Measurements from ENCODE around the gene GDPD4. TPM values are rescaled to one million over a fixed set of nuclear protein-coding genes. Genes with fewer than 3 reads are reported as not detected.

GDPD4 gene
- total RNA-seq, 4 donors from 2014 or later: not detected

DNA sequence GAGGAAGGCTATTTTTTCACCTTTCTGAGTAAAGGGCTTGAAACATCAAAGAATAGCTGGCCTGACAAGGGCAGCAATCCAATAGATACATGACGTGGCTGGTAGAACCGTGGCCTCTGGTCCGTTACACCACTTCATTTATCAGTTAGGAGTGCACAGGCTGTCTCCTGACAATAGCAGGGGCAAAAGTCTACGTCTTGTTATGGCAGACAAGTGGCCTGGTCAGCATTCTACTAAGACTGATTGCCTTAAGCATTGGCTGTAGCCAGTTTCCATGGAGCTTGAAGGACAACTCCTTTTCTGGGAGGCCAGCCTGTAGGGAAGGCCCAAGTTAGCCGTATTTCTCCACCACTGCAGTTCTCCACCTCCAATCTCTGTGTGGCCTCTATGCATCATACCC is 9.2 kb upstream of the GDPD4 start:
- H3K27ac ChIP-seq: no peak overlapping the region
- no peak for TF ChIP-seq CTCF (IDR thresholded peaks at IDR 0.05)
- no peak for TF ChIP-seq POLR2A (IDR thresholded peaks at IDR 0.05)
- intact Hi-C loops (cut with DNase I): no loop called here
- no peak for DNase-seq
- H3K9me3 ChIP-seq: no peaks in the 10 kb centered on the region
- no peak overlapping the region for H3K4me3 ChIP-seq
- H3K36me3 ChIP-seq: no peaks in the 10 kb centered on the region
- 82 to 90% methylated on average over 5 of the region's 5 CpGs for WGBS, 2 donors
- no peaks in the 10 kb centered on the region for H3K4me1 ChIP-seq
- H3K27me3 ChIP-seq: no peaks in the 10 kb centered on the region

- Histone ChIP-seq H3K36me3 (no peaks in the 10 kb centered on the region), H3K4me3 (no peak overlapping the region), H3K9me3 (no peaks in the 10 kb centered on the region), H3K27ac (no peak overlapping the region), H3K4me1 (no peaks in the 10 kb centered on the region), H3K27me3 (no peaks in the 10 kb centered on the region)
- 72 to 84% methylated on average over 5 of the region's 5 CpGs for WGBS, 2 donors
- no peak for DNase-seq
- TF ChIP-seq POLR2A (IDR thresholded peaks at IDR 0.05) (no peak), CTCF (IDR thresholded peaks at IDR 0.05) (no peak)
- intact Hi-C loops (cut with DNase I): no loop called here
Observed at GRCh38 chr11:77309401-77310085, 8.1 kb upstream of the GDPD4 start.

DNA sequence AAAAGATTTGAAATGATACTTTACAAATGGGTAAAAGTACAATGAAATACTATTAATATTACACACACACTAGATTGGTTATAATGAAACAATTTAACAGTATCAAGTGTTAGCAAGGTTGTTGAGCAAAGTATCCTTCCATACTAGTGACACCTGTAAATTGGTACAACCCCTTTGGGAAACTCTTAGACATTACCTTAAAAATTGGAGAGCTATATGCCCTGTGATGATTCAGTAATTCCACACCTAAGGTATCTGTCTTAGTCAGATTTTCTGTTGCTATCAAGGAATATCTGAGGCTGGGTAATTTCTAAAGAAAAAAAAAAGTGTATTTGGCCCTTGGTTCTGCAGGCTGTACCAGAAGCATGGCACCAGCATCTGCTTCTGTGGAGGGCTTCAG is 7.4 kb upstream of the GDPD4 start:
- TF ChIP-seq CTCF (IDR thresholded peaks at IDR 0.05) (no peak), POLR2A (IDR thresholded peaks at IDR 0.05) (no peak)
- no peaks in the 10 kb centered on the region for H3K4me1 ChIP-seq
- intact Hi-C loops (cut with DNase I): no loop called here
- no peak overlapping the region for H3K4me3 ChIP-seq
- H3K27me3 ChIP-seq: no peaks in the 10 kb centered on the region
- DNase-seq: no peak
- H3K36me3 ChIP-seq: no peaks in the 10 kb centered on the region
- H3K27ac ChIP-seq: no peak overlapping the region
- no peaks in the 10 kb centered on the region for H3K9me3 ChIP-seq

- intact Hi-C loops (cut with DNase I): no loop called here
- Histone ChIP-seq H3K36me3 (no peaks in the 10 kb centered on the region), H3K4me1 (peaks cover 0 to 13% (median 5%) of the 10 kb centered on the region in 3 donors), H3K27ac (no peak overlapping the region), H3K27me3 (no peaks in the 10 kb centered on the region), H3K9me3 (no peaks in the 10 kb centered on the region), H3K4me3 (no peak overlapping the region)
- WGBS, 2 donors: 77 to 84% methylated on average over 2 of the region's 2 CpGs
- no peak for DNase-seq
- TF ChIP-seq POLR2A (IDR thresholded peaks at IDR 0.05) (no peak), CTCF (IDR thresholded peaks at IDR 0.05) (no peak)
Observed at GRCh38 chr11:77303328-77303727, 1.8 kb upstream of the GDPD4 start.

GRCh38 chr11:77302752-77303151 is 1.3 kb upstream of the GDPD4 start:
- Histone ChIP-seq H3K36me3 (no peaks in the 10 kb centered on the region), H3K4me3 (no peak overlapping the region), H3K27me3 (no peaks in the 10 kb centered on the region), H3K27ac (no peak overlapping the region), H3K9me3 (no peaks in the 10 kb centered on the region), H3K4me1 (peaks cover 0 to 13% (median 5%) of the 10 kb centered on the region in 3 donors)
- TF ChIP-seq POLR2A (IDR thresholded peaks at IDR 0.05): no peak
- no peak for TF ChIP-seq CTCF (IDR thresholded peaks at IDR 0.05)
- intact Hi-C loops (cut with DNase I): no loop called here
- WGBS, 2 donors: 80 to 81% methylated on average over 3 of the region's 3 CpGs
- no peak for DNase-seq

All from esophagus squamous epithelium (tissue), 5 donors.